Measurements from ENCODE around the gene NPHP1. TPM values are rescaled to one million over a fixed set of nuclear protein-coding genes. Genes with fewer than 3 reads are reported as not detected.

Gene NPHP1
- total and polyA plus RNA-seq, 2 of the 4 experiments (the other 2 are of a cell fraction): 1.8 to 2.5 TPM

DNA sequence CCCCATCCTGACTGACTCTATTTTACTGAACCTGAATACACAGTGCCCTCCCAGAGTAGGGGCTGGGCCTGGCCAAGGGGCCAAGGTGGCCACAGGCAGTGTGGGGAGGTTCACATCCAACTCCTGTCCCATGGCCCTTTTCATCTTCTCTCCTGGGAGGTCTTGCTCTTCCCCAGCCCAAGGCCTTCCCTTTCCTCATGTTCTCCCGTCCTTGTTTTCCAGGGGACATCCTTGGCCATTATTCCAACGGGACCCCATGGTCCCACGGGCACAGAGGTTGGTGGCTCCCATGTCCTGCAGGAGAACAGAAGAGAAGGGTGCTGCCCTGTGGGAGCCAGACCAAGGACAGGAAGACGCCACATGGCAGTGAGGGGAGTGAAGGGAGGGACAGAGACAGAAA is 99.6 kb downstream of the NPHP1 start:
- Histone ChIP-seq H2AK5ac (ENCODE audit: low read depth, low read length) (peak overlapping the region; percentile 96), H4K5ac (ENCODE audit: low read depth, low read length) (peak overlapping the region; percentile 59), H3K9ac (ENCODE audit: low read depth, low read length) (peak overlapping the region; percentile 40; the same call in 1 of the 2 replicates), H2AFZ (replicated peaks; ENCODE audit: low read length, poor library complexity) (peak overlapping the region; percentile 24), H2BK120ac (ENCODE audit: low read depth, low read length) (peak overlapping the region; percentile 85), H3K4me2 (ENCODE audit: low read depth, low read length) (no peak overlapping the region), H3K14ac (replicated peaks; ENCODE audit: low read depth, low read length) (peak overlapping the region; percentile 75), H3K79me1 (ENCODE audit: low read depth in 1 of 2, low read length in 2 of 2) (peaks cover 0 to 4% of the 10 kb centered on the region in 2 experiments; a peak in 1 of 4 replicates), H2BK20ac (ENCODE audit: low read depth, low read length) (peak overlapping the region; percentile 75), H2AK9ac (replicated peaks; ENCODE audit: low read depth, low read length, poor library complexity) (peak overlapping the region; percentile 49), H3K4me3 (ENCODE audit: insufficient read depth, low read depth, low read length) (no peak overlapping the region), H3K4me1 (ENCODE audit: control insufficient read depth, insufficient read depth, low read length) (peaks cover 34% of the 10 kb centered on the region), H2BK5ac (ENCODE audit: low read depth, low read length, poor library complexity, severe bottlenecking) (peak overlapping the region; percentile 81), H3K56ac (ENCODE audit: extremely low read depth, insufficient read depth, low read length) (no peak overlapping the region), H4K91ac (ENCODE audit: insufficient read depth, low read depth, low read length) (peak overlapping the region; percentile 88), H3K23ac (ENCODE audit: low read depth, low read length) (peak overlapping the region; percentile 14; the same call in 1 of the 2 replicates), H4K20me1 (ENCODE audit: insufficient read depth, low read length) (no peaks in the 10 kb centered on the region), H3K4ac (ENCODE audit: low read depth, low read length) (peak overlapping the region; percentile 83), H4K8ac (ENCODE audit: low read depth in 2 of 2, low read length in 2 of 2) (peak overlapping the region; percentile 63 to 80; a peak in 2 of 4 replicates), H2BK15ac (ENCODE audit: low read depth, low read length) (peak overlapping the region; percentile 81; the same call in 2 of the 3 replicates), H3K18ac (ENCODE audit: low read depth, low read length) (peak overlapping the region; percentile 75), H3K9me1 (ENCODE audit: insufficient read depth, low read length) (peaks cover 38% of the 10 kb centered on the region), H3K27ac (ENCODE audit: insufficient read depth, low read length) (peak overlapping the region; percentile 60), H3K9me3 (ENCODE audit: control insufficient read depth, insufficient read depth, low read length) (no peaks in the 10 kb centered on the region), H3K27me3 (ENCODE audit: control insufficient read depth, insufficient read depth, low read length) (no peaks in the 10 kb centered on the region), H3K36me3 (ENCODE audit: control insufficient read depth, insufficient read depth, low read length) (no peaks in the 10 kb centered on the region)
- ATAC-seq (ENCODE audit: low read depth): no peak
- ChIA-PET POLR2A (ENCODE audit: unreplicated experiment) (no interaction called here), CTCF (interaction anchor here (2.2 kb wide), 1 partner anchor 11 kb away, joined by 7 read pairs; the partner anchor contains the start of gene MALL)
- BruUV-seq (replicated peaks): no TSS peak
- dilution Hi-C loops (cut with HindIII; ENCODE audit: low sequenced_read_pairs, unreplicated experiment): no loop called here
- in situ Hi-C loops (cut with MboI; ENCODE audit: low sequenced_read_pairs): no loop called here
- 100% methylated on average over 2 of the region's 4 CpGs; no CpG with 5 or more reads in 1 of the 2 experiments for WGBS, 2 experiments (ENCODE audit: extremely low coverage in 2 of 2, insufficient read length in 1 of 2)
- DNase-seq: no peak
- TF ChIP-seq CHD1 (IDR thresholded peaks at IDR 0.05; ENCODE audit: low read depth, low read length): no peak
- TF ChIP-seq BHLHE40 (IDR thresholded peaks at IDR 0.05; ENCODE audit: low read depth, low read length): no peak
- no peak for TF ChIP-seq RFX5 (IDR thresholded peaks at IDR 0.05; ENCODE audit: low read depth, low read length)
- TF ChIP-seq NFE2L2 (IDR thresholded peaks at IDR 0.05; ENCODE audit: low read depth, low read length): no peak
- TF ChIP-seq, protein P1, sequence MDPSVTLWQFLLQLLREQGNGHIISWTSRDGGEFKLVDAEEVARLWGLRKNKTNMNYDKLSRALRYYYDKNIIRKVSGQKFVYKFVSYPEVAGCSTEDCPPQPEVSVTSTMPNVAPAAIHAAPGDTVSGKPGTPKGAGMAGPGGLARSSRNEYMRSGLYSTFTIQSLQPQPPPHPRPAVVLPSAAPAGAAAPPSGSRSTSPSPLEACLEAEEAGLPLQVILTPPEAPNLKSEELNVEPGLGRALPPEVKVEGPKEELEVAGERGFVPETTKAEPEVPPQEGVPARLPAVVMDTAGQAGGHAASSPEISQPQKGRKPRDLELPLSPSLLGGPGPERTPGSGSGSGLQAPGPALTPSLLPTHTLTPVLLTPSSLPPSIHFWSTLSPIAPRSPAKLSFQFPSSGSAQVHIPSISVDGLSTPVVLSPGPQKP (IDR thresholded peaks at IDR 0.05; ENCODE audit: borderline replicate concordance, low read depth, low read length): no peak
- TF ChIP-seq POLR2A (IDR thresholded peaks at IDR 0.05; ENCODE audit: low read depth, low read length): no peak
- TF ChIP-seq MAFK (IDR thresholded peaks at IDR 0.05; ENCODE audit: low read depth, low read length): no peak
- TF ChIP-seq, protein P2, sequence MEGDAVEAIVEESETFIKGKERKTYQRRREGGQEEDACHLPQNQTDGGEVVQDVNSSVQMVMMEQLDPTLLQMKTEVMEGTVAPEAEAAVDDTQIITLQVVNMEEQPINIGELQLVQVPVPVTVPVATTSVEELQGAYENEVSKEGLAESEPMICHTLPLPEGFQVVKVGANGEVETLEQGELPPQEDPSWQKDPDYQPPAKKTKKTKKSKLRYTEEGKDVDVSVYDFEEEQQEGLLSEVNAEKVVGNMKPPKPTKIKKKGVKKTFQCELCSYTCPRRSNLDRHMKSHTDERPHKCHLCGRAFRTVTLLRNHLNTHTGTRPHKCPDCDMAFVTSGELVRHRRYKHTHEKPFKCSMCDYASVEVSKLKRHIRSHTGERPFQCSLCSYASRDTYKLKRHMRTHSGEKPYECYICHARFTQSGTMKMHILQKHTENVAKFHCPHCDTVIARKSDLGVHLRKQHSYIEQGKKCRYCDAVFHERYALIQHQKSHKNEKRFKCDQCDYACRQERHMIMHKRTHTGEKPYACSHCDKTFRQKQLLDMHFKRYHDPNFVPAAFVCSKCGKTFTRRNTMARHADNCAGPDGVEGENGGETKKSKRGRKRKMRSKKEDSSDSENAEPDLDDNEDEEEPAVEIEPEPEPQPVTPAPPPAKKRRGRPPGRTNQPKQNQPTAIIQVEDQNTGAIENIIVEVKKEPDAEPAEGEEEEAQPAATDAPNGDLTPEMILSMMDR (conservative IDR thresholded peaks at IDR 0.05; ENCODE audit: low read depth, low read length): no peak
- TF ChIP-seq SMC3 (IDR thresholded peaks at IDR 0.05; ENCODE audit: low read depth, low read length): no peak
- no peak for TF ChIP-seq RCOR1 (IDR thresholded peaks at IDR 0.05; ENCODE audit: insufficient replicate concordance, low read length)
- TF ChIP-seq, protein P3, sequence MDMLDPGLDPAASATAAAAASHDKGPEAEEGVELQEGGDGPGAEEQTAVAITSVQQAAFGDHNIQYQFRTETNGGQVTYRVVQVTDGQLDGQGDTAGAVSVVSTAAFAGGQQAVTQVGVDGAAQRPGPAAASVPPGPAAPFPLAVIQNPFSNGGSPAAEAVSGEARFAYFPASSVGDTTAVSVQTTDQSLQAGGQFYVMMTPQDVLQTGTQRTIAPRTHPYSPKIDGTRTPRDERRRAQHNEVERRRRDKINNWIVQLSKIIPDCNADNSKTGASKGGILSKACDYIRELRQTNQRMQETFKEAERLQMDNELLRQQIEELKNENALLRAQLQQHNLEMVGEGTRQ (IDR thresholded peaks at IDR 0.05; ENCODE audit: low read depth, low read length): no peak
- intact Hi-C loops (cut with micrococcal nuclease): no loop called here
